ENCODE data around the gene MAST2.

MAST2 gene

DNA sequence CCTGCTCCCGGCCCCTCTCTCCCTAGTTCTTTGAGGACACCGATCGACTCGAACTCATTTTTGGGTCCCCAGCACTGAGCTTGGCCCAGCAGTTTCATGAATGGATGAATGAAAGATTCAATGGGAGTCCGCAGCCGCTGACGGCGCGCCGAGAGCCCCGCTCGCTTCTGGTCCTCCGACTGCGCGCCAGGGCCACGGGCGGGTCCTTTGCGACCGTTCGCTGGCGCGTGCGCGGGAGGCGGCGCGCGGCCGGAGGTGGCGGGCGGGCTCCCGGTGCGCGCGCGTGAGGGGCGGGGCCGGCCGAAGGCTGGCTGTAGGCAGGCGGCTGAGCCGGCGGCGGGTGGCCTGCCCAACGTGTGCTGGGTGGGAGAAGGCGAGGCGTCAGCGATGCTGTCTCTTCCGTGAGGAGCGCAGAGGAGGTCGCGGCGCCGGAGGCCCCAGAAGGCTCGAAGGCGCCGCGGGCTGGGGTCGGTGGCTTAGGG lies at the start of gene MAST2:
MAST2 (plus strand) TSS at position 314 of the 482 bp plus-strand sequence. CDS start 284 bp downstream, outside the sequence.
- Histone ChIP-seq H3K9me3 (ENCODE audit: severe bottlenecking) (no peaks in the 10 kb centered on the region), H3K4me3 (ENCODE audit: low read depth, low read length) (peak within 1 kb of the TSS; percentile 82), H3K27me3 (ENCODE audit: insufficient read depth, low read depth, severe bottlenecking) (no peaks in the 10 kb centered on the region), H3K27ac (peak within 1 kb of the TSS; percentile 83), H3K36me3 (peaks cover 19% of the 10 kb centered on the region)
- peak; percentile 87 for DNase-seq
- TF ChIP-seq, protein P1, sequence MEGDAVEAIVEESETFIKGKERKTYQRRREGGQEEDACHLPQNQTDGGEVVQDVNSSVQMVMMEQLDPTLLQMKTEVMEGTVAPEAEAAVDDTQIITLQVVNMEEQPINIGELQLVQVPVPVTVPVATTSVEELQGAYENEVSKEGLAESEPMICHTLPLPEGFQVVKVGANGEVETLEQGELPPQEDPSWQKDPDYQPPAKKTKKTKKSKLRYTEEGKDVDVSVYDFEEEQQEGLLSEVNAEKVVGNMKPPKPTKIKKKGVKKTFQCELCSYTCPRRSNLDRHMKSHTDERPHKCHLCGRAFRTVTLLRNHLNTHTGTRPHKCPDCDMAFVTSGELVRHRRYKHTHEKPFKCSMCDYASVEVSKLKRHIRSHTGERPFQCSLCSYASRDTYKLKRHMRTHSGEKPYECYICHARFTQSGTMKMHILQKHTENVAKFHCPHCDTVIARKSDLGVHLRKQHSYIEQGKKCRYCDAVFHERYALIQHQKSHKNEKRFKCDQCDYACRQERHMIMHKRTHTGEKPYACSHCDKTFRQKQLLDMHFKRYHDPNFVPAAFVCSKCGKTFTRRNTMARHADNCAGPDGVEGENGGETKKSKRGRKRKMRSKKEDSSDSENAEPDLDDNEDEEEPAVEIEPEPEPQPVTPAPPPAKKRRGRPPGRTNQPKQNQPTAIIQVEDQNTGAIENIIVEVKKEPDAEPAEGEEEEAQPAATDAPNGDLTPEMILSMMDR (IDR thresholded peaks at IDR 0.05; ENCODE audit: low read depth, low read length): no peak

DNA sequence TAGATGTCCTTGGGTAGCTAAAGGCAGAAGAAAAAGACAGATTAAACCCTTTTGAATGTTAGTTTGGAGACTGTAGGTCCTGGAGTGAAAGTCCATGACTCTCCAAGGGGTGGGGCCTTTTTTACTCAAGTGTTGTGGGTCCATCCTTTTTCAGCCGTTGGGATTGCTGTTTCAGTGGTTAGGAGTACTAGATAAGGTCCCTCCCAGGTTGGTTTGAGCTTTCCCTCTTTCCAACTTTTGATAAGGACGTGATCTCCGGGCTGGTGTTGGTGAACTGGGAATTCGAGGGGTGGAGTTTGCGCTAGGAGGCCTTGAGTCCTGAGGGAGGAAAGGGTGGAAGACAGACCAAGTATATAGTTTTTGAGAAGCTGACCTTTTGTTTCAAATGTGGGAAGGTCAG lies 47.7 kb upstream of the MAST2 start:
- DNase-seq: no peak
- H3K4me3 ChIP-seq (ENCODE audit: low read depth, low read length): no peak overlapping the region
- TF ChIP-seq, protein P1 (IDR thresholded peaks at IDR 0.05; ENCODE audit: low read depth, low read length): no peak
- H3K27ac ChIP-seq: no peak overlapping the region
- no peaks in the 10 kb centered on the region for H3K36me3 ChIP-seq
- H3K27me3 ChIP-seq (ENCODE audit: insufficient read depth, low read depth, severe bottlenecking): peaks cover 4% of the 10 kb centered on the region
- H3K9me3 ChIP-seq (ENCODE audit: severe bottlenecking): peaks cover 10% of the 10 kb centered on the region

DNA sequence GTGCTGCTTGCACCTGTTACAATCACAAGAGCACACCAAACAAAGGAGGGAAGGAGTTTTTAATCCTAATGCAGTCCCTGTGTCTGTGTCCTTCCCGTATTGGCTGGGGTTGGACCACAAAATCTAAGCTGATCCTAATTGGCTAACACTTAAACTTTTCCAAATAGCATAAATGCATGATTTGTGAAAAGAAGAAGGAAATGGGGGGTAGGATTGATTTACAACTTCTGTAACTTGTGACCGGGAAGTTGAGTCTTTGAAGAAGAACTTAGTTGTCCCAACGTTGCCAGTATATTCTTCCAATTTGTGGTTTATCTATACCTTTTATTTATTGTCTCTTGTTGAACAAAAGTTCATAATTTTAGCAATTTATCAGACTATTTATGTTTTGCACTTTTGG lies 41.1 kb upstream of the MAST2 start:
- H3K9me3 ChIP-seq (ENCODE audit: severe bottlenecking): no peaks in the 10 kb centered on the region
- TF ChIP-seq, protein P1 (IDR thresholded peaks at IDR 0.05; ENCODE audit: low read depth, low read length): no peak
- no peaks in the 10 kb centered on the region for H3K36me3 ChIP-seq

DNA sequence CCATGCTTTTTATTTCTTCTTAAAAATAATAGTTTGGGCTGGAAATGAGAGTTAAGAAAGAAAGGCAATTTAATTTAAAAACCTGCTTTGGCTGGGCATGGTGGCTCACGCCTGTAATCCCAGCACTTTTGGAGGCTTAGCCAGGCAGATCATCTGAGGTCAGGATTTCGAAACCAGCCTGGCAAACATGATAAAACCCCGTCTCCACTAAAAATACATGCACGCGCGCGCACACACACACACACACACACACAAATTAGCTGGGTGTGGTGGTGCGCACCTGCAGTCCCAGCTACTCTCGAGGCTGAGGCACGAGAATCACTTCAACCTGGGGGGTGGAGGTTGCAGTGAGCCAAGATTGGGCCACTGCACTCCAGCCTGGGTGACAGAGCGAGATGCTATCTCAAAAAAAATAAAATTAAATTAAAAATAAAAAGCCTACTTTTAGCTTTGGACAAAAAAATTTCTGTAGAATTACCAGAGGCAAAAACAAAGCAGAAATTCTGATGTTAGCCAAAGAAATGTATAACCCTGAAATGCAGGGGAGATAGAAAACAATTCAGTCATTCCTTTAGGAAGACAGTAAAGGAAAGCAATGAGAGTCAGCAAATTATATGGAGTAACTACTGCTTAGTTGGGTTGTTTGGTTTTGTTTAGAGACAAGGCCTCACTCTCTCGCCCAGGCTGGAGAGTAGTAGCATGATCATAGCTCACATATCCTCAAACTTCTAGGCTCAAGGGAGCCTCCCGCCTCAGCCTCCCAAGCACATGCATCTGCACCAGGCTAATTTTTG lies 37.2 kb upstream of the MAST2 start:
- no peak overlapping the region for H3K4me3 ChIP-seq (ENCODE audit: low read depth, low read length)
- TF ChIP-seq, protein P1 (IDR thresholded peaks at IDR 0.05; ENCODE audit: low read depth, low read length): no peak
- no peaks in the 10 kb centered on the region for H3K9me3 ChIP-seq (ENCODE audit: severe bottlenecking)
- H3K27ac ChIP-seq: no peak overlapping the region
- no peaks in the 10 kb centered on the region for H3K36me3 ChIP-seq
- H3K27me3 ChIP-seq (ENCODE audit: insufficient read depth, low read depth, severe bottlenecking): no peaks in the 10 kb centered on the region
- peak; percentile 27 for DNase-seq

More for the DNA sequence above, 41.1 kb upstream of the MAST2 start:
- H3K27ac ChIP-seq: no peak overlapping the region
- H3K4me3 ChIP-seq (ENCODE audit: low read depth, low read length): no peak overlapping the region
- H3K27me3 ChIP-seq (ENCODE audit: insufficient read depth, low read depth, severe bottlenecking): peaks cover 4% of the 10 kb centered on the region
- no peak for DNase-seq

DNA sequence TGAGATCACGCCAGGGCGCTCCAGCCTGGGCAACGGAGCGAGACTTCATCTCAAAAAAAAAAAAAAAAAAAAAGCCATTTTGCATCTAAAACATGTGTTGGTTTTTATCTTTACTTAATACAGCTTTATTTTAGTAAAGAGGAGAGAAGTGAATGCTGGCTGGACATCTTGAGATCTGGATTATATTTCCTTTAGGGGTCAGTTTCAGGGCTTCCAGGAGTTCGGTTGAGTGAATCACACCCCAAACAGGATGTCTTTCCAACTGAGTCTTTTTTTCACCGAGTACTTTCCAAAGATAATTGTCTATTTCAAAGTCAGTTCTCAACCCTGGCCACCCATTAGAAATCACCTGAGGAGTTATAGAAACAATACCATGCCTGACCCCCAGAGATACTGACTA lies 36.4 kb upstream of the MAST2 start:
- Histone ChIP-seq H3K9me3 (ENCODE audit: severe bottlenecking) (no peaks in the 10 kb centered on the region), H3K4me3 (ENCODE audit: low read depth, low read length) (no peak overlapping the region), H3K27me3 (ENCODE audit: insufficient read depth, low read depth, severe bottlenecking) (no peaks in the 10 kb centered on the region), H3K36me3 (no peaks in the 10 kb centered on the region), H3K27ac (no peak overlapping the region)
- no peak for DNase-seq
- TF ChIP-seq, protein P1 (IDR thresholded peaks at IDR 0.05; ENCODE audit: low read depth, low read length): no peak

Data from WERI-Rb-1 (cell line).